MCF 10A (cell line): ENCODE data around the gene PAPSS2. TPM values are rescaled to one million over a fixed set of nuclear protein-coding genes. Genes with fewer than 3 reads are reported as not detected.

Experiments used
- BruUV-seq: library from RNA; stranded (reverse); fragments of 400-500 nt; replicated peaks from 2 replicates; lab custom pipeline; 2021; lab: Mats Ljungman, UMichigan
- CTCF ChIA-PET: fragments of 300-600 bp; sonication (Branson Sonifier 250); formaldehyde crosslinking; extraction: SDS; loops from one replicate; lab custom pipeline; 2021; ENCODE audit warnings: antibody characterized with exemption, inconsistent platforms; lab: Yijun Ruan, JAX
- POLR2A ChIA-PET: fragments of 300-600, 350-650 bp; sonication (Branson Sonifier 250); formaldehyde crosslinking; extraction: SDS; loops from one replicate; lab custom pipeline; 2020; ENCODE audit warnings: antibody characterized with exemption, inconsistent platforms; lab: Yijun Ruan, JAX
- DNase-seq: peaks from one replicate; pipeline ENCODE4 v3.0.0-alpha.2; 2018; ENCODE audit not compliant: unreplicated experiment
- H3K27ac Mint-ChIP-seq: one replicate; pipeline ENCODE4 v1.8.0; 2022; ENCODE audit warnings: mild to moderate bottlenecking, low read depth, mixed read lengths; ENCODE audit not compliant: unreplicated experiment
- H3K27me3 Mint-ChIP-seq: one replicate; pipeline ENCODE4 v1.8.0; 2022; ENCODE audit warnings: mixed read lengths; ENCODE audit not compliant: insufficient read depth, unreplicated experiment
- H3K36me3 Mint-ChIP-seq: one replicate; pipeline ENCODE4 v1.8.0; 2022; ENCODE audit warnings: mild to moderate bottlenecking, moderate library complexity, mixed read lengths; ENCODE audit not compliant: insufficient read depth, unreplicated experiment
- H3K4me1 Mint-ChIP-seq: one replicate; pipeline ENCODE4 v1.8.0; 2022; ENCODE audit warnings: mixed read lengths; ENCODE audit not compliant: insufficient read depth, unreplicated experiment
- H3K4me3 Mint-ChIP-seq: one replicate; pipeline ENCODE4 v1.8.0; 2022; ENCODE audit warnings: mild to moderate bottlenecking, moderate library complexity, mixed read lengths; ENCODE audit not compliant: unreplicated experiment
- H3K9me3 Mint-ChIP-seq: one replicate; pipeline ENCODE4 v1.8.0; 2022; ENCODE audit warnings: mixed read lengths; ENCODE audit not compliant: unreplicated experiment
- CTCF ChIP-seq: fragments of 200-600 bp; IDR thresholded peaks from one replicate; pipeline ENCODE4 v1.8.0; 2022; ENCODE audit warnings: antibody characterized with exemption, mild to moderate bottlenecking; ENCODE audit not compliant: unreplicated experiment
- intact Hi-C: fragments of 100-400 bp; cut with micrococcal nuclease; formaldehyde crosslinking; loops from 2 replicates; pipeline ENCODE4 v1.14.1; 2022
- total RNA-seq: library from RNA; stranded (reverse); gene quantifications from 2 replicates; pipeline ENCODE4 v1.2.3, GENCODE V29; 2022

The PAPSS2 gene
- total RNA-seq, 1 experiment from 2014 or later, result 1.0 TPM

- no peaks in the 10 kb centered on the region for H3K27me3 Mint-ChIP-seq
- H3K4me1 Mint-ChIP-seq, result no peaks in the 10 kb centered on the region
- intact Hi-C loops, result no loop called here
- H3K4me3 Mint-ChIP-seq, result no peak overlapping the region
- CTCF ChIA-PET, result interaction anchor here (0.7 kb wide), 1 partner anchor 63 kb away, joined by 4 read pairs; no protein-coding TSS in a partner anchor
- DNase-seq, result no peak
- H3K36me3 Mint-ChIP-seq, result no peaks in the 10 kb centered on the region
- POLR2A ChIA-PET, result interaction anchor here (0.7 to 0.9 kb wide), 3 partner anchors 11 to 1164 kb away, joined by 3 read pairs; partner anchors contain the start of gene STAMBPL1
- TF ChIP-seq CTCF, result no peak
- no peaks in the 10 kb centered on the region for H3K9me3 Mint-ChIP-seq
- BruUV-seq, result no TSS peak
- no peak overlapping the region for H3K27ac Mint-ChIP-seq
Observed at GRCh38 chr10:87715552-87716347, 56.1 kb downstream of the PAPSS2 start.

- no peak for TF ChIP-seq CTCF
- H3K4me3 Mint-ChIP-seq, result no peak overlapping the region
- no TSS peak for BruUV-seq
- CTCF ChIA-PET, result interaction anchor here (0.7 kb wide), 1 partner anchor 63 kb away, joined by 4 read pairs; no protein-coding TSS in a partner anchor
- no peaks in the 10 kb centered on the region for H3K9me3 Mint-ChIP-seq
- no peaks in the 10 kb centered on the region for H3K27me3 Mint-ChIP-seq
- no peaks in the 10 kb centered on the region for H3K4me1 Mint-ChIP-seq
- POLR2A ChIA-PET, result interaction anchor here (0.7 to 0.9 kb wide), 2 partner anchors 12 to 1164 kb away, joined by 3 read pairs; partner anchors contain the start of gene STAMBPL1
- no peaks in the 10 kb centered on the region for H3K36me3 Mint-ChIP-seq
- no peak for DNase-seq
- H3K27ac Mint-ChIP-seq, result no peak overlapping the region
- intact Hi-C loops, result no loop called here
Observed at GRCh38 chr10:87716348-87716670, 56.6 kb downstream of the PAPSS2 start.

- POLR2A ChIA-PET, result interaction anchor here (0.6 kb wide), 1 partner anchor 183 kb away, joined by 4 read pairs; no protein-coding TSS in a partner anchor
- no peaks in the 10 kb centered on the region for H3K9me3 Mint-ChIP-seq
- CTCF ChIA-PET, result interaction anchor here (1.1 kb wide), 1 partner anchor 65 kb away, joined by 3 read pairs; no protein-coding TSS in a partner anchor
Observed at GRCh38 chr10:87720665-87721064, 61.0 kb downstream of the PAPSS2 start.

More at GRCh38 chr10:87720665-87721064, 61.0 kb downstream of the PAPSS2 start:
- no TSS peak for BruUV-seq
- Mint-ChIP-seq H3K36me3 (no peaks in the 10 kb centered on the region), H3K27ac (no peak overlapping the region), H3K27me3 (no peaks in the 10 kb centered on the region), H3K4me1 (no peaks in the 10 kb centered on the region), H3K4me3 (no peak overlapping the region)
- intact Hi-C loops, result no loop called here
- DNase-seq, result no peak
- TF ChIP-seq CTCF, result no peak
